ENCODE measurements around the gene PNMT.

PNMT gene

GRCh38 chr17:39653316-39653661 lies 15.0 kb upstream of the PNMT start:
- H3K27me3 ChIP-seq (ENCODE audit: insufficient read depth, low read depth, severe bottlenecking), result no peaks in the 10 kb centered on the region
- no peak overlapping the region for H3K4me3 ChIP-seq (ENCODE audit: low read depth, low read length)
- H3K9me3 ChIP-seq (ENCODE audit: severe bottlenecking), result no peaks in the 10 kb centered on the region
- no peak for TF ChIP-seq CTCF (IDR thresholded peaks at IDR 0.05; ENCODE audit: low read depth, low read length)
- no peak for DNase-seq
- H3K27ac ChIP-seq, result peak overlapping the region; percentile 95
- H3K36me3 ChIP-seq, result peaks cover 39% of the 10 kb centered on the region

GRCh38 chr17:39653662-39654331 lies 14.5 kb upstream of the PNMT start:
- no peaks in the 10 kb centered on the region for H3K27me3 ChIP-seq (ENCODE audit: insufficient read depth, low read depth, severe bottlenecking)
- no peak overlapping the region for H3K4me3 ChIP-seq (ENCODE audit: low read depth, low read length)
- H3K27ac ChIP-seq, result peak overlapping the region; percentile 95
- TF ChIP-seq CTCF (IDR thresholded peaks at IDR 0.05; ENCODE audit: low read depth, low read length), result peak; percentile 99
- peaks cover 41% of the 10 kb centered on the region for H3K36me3 ChIP-seq
- DNase-seq, result peak; percentile 93
- H3K9me3 ChIP-seq (ENCODE audit: severe bottlenecking), result no peaks in the 10 kb centered on the region

- no peak for TF ChIP-seq CTCF (IDR thresholded peaks at IDR 0.05; ENCODE audit: low read depth, low read length)
- Histone ChIP-seq H3K9me3 (ENCODE audit: severe bottlenecking) (no peaks in the 10 kb centered on the region), H3K27ac (no peak overlapping the region), H3K27me3 (ENCODE audit: insufficient read depth, low read depth, severe bottlenecking) (no peaks in the 10 kb centered on the region), H3K36me3 (peaks cover 52% of the 10 kb centered on the region), H3K4me3 (ENCODE audit: low read depth, low read length) (no peak overlapping the region)
- DNase-seq, result no peak
Measured at GRCh38 chr17:39655105-39655504, 13.1 kb upstream of the PNMT start.

GRCh38 chr17:39658346-39658745 lies 9.9 kb upstream of the PNMT start:
- Histone ChIP-seq H3K27me3 (ENCODE audit: insufficient read depth, low read depth, severe bottlenecking) (no peaks in the 10 kb centered on the region), H3K27ac (no peak overlapping the region), H3K4me3 (ENCODE audit: low read depth, low read length) (no peak overlapping the region), H3K9me3 (ENCODE audit: severe bottlenecking) (no peaks in the 10 kb centered on the region), H3K36me3 (peaks cover 76% of the 10 kb centered on the region)
- TF ChIP-seq CTCF (IDR thresholded peaks at IDR 0.05; ENCODE audit: low read depth, low read length), result no peak
- no peak for DNase-seq

- DNase-seq, result no peak
- Histone ChIP-seq H3K27ac (no peak overlapping the region), H3K36me3 (peaks cover 72% of the 10 kb centered on the region), H3K27me3 (ENCODE audit: insufficient read depth, low read depth, severe bottlenecking) (no peaks in the 10 kb centered on the region), H3K9me3 (ENCODE audit: severe bottlenecking) (no peaks in the 10 kb centered on the region), H3K4me3 (ENCODE audit: low read depth, low read length) (no peak overlapping the region)
- no peak for TF ChIP-seq CTCF (IDR thresholded peaks at IDR 0.05; ENCODE audit: low read depth, low read length)
Measured at GRCh38 chr17:39658760-39659159, 9.5 kb upstream of the PNMT start.

All from WERI-Rb-1 (cell line).